ENCODE data around the gene ADGRA3.

- TF ChIP-seq, protein P1, sequence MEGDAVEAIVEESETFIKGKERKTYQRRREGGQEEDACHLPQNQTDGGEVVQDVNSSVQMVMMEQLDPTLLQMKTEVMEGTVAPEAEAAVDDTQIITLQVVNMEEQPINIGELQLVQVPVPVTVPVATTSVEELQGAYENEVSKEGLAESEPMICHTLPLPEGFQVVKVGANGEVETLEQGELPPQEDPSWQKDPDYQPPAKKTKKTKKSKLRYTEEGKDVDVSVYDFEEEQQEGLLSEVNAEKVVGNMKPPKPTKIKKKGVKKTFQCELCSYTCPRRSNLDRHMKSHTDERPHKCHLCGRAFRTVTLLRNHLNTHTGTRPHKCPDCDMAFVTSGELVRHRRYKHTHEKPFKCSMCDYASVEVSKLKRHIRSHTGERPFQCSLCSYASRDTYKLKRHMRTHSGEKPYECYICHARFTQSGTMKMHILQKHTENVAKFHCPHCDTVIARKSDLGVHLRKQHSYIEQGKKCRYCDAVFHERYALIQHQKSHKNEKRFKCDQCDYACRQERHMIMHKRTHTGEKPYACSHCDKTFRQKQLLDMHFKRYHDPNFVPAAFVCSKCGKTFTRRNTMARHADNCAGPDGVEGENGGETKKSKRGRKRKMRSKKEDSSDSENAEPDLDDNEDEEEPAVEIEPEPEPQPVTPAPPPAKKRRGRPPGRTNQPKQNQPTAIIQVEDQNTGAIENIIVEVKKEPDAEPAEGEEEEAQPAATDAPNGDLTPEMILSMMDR (IDR thresholded peaks at IDR 0.05), result no peak
- no peak for TF ChIP-seq POLR2A (IDR thresholded peaks at IDR 0.05)
These were observed 38.8 kb upstream of the ADGRA3 start for GRCh38 chr4:22554670-22555069.
